PC-3 (cell line): ENCODE results near the gene FOXL2NB. TPM values are rescaled to one million over a fixed set of nuclear protein-coding genes. Genes with fewer than 3 reads are reported as not detected.

Experiments
- ATAC-seq: fragments of 200-7000 bp; cut with Tn5 transposase; 2 replicates; pipeline ENCODE4 v1.9.1; 2020; ENCODE audit warnings: mild to moderate bottlenecking, moderate library complexity
- Bru-seq: library from RNA; stranded (reverse); fragments of 400-500 nt; gene quantifications from one replicate; lab custom pipeline; 2021; lab: Mats Ljungman, UMichigan
- BruChase-seq, 2 experiments: library from RNA; stranded (reverse); fragments of 400-500 nt; gene quantifications; one replicate each; lab custom pipeline; 2021; lab: Mats Ljungman, UMichigan
- BruUV-seq: library from RNA; stranded (reverse); fragments of 400-500 nt; replicated peaks from 2 replicates; lab custom pipeline; 2021; lab: Mats Ljungman, UMichigan
- CTCF ChIA-PET: fragments of 300-600 bp; sonication (Branson Sonifier 250); formaldehyde crosslinking; loops from one replicate; lab custom pipeline; 2022; ENCODE audit warnings: antibody characterized with exemption; lab: Charles Lee
- POLR2A ChIA-PET: fragments of 300-600 bp; sonication (Branson Sonifier 250); formaldehyde crosslinking; loops from one replicate; lab custom pipeline; 2022; ENCODE audit warnings: antibody characterized with exemption; ENCODE audit not compliant: unreplicated experiment; lab: Charles Lee
- DNase-seq: peaks from one replicate; pipeline ENCODE4 v3.0.0-alpha.2; 2015
- H2AFZ ChIP-seq: fragments of 300-600 bp; sonication (generic); 2 replicates; pipeline ENCODE4 v1.6.0; 2016; ENCODE audit warnings: antibody characterized with exemption, low read length
- H3F3A ChIP-seq: fragments of 300-600 bp; sonication (generic); one replicate; pipeline ENCODE4 v1.6.0; 2017; ENCODE audit warnings: antibody characterized with exemption, low read length, control low read depth, mild to moderate bottlenecking; ENCODE audit not compliant: unreplicated experiment
- H3K27ac ChIP-seq: fragments of 300-600 bp; sonication (generic); 2 replicates; pipeline ENCODE4 v1.5.1; 2016; ENCODE audit warnings: mild to moderate bottlenecking, low read length
- H3K27me3 ChIP-seq: fragments of 300-600 bp; sonication (generic); 2 replicates; pipeline ENCODE4 v1.6.1; 2016; ENCODE audit warnings: low read length, mixed read lengths
- H3K36me3 ChIP-seq: fragments of 300-600 bp; sonication (generic); 2 replicates; pipeline ENCODE4 v1.6.1; 2016; ENCODE audit warnings: low read depth, mixed run types, low read length, mixed read lengths
- H3K4me1 ChIP-seq: fragments of 300-600 bp; sonication (generic); 2 replicates; pipeline ENCODE4 v1.5.1; 2016; ENCODE audit warnings: low read length; ENCODE audit not compliant: insufficient read depth
- H3K4me2 ChIP-seq: fragments of 300-600 bp; sonication (generic); 2 replicates; pipeline ENCODE4 v1.6.0; 2016; ENCODE audit warnings: low read length
- H3K4me3 ChIP-seq: fragments of 300-600 bp; sonication (generic); 2 replicates; pipeline ENCODE4 v1.5.1; 2016; ENCODE audit warnings: mild to moderate bottlenecking, low read length, mixed read lengths
- H3K79me2 ChIP-seq: fragments of 300-600 bp; sonication (generic); 2 replicates; pipeline ENCODE4 v1.6.1; 2017; ENCODE audit warnings: low read length, mixed read lengths
- H3K9ac ChIP-seq: fragments of 300-600 bp; sonication (generic); 2 replicates; pipeline ENCODE4 v1.6.0; 2016; ENCODE audit warnings: mild to moderate bottlenecking, low read length
- H3K9me2 ChIP-seq: fragments of 300-600 bp; sonication (generic); replicated peaks from 2 replicates; pipeline ENCODE4 v1.6.1; 2016; ENCODE audit warnings: mixed run types, low read length, mixed read lengths
- H3K9me3 ChIP-seq: fragments of 300-600 bp; sonication (generic); 2 replicates; pipeline ENCODE4 v1.6.1; 2016; ENCODE audit warnings: low read length, mixed read lengths
- H4K20me1 ChIP-seq: fragments of 300-600 bp; sonication (generic); 2 replicates; pipeline ENCODE4 v1.6.1; 2016; ENCODE audit warnings: low read length, mixed read lengths
- EZH2 ChIP-seq: fragments of 300-600 bp; sonication (generic); IDR thresholded peaks from one replicate; pipeline ENCODE4 v1.6.1; 2017; ENCODE audit warnings: antibody characterized with exemption, mild to moderate bottlenecking, low read length; ENCODE audit not compliant: unreplicated experiment
- EZH2phosphoT487 ChIP-seq: fragments of 300-600 bp; sonication (generic); IDR thresholded peaks from 2 replicates; pipeline ENCODE4 v1.6.1; 2018; ENCODE audit warnings: mild to moderate bottlenecking, antibody characterized with exemption, low read length, borderline replicate concordance
- intact Hi-C: fragments of 100-400 bp; cut with micrococcal nuclease; formaldehyde crosslinking; loops from 2 replicates; pipeline ENCODE4 v1.9.0; 2023
- long read RNA-seq: library from polyadenylated mRNA; unstranded; transcript quantifications from one replicate; pipeline ENCODE4 v2.0.0, GENCODE V29; 2021; ENCODE audit not compliant: unreplicated experiment
- total RNA-seq: library from RNA; depleted of rRNA; stranded (reverse); fragments of >200 nt; gene quantifications from 2 replicates; pipeline ENCODE4 v1.2.3, GENCODE V29; 2014; rRNA removed
- TF ChIP-seq, protein P1 (sequence below): fragments of 300-600 bp; sonication (generic); conservative IDR thresholded peaks from 2 replicates; pipeline ENCODE4 v1.5.1; 2017; ENCODE audit warnings: antibody characterized with exemption, low read depth, mild to moderate bottlenecking, low read length

Gene FOXL2NB
- total RNA-seq (0.17 TPM in 1 of 2 replicates, not detected in the other), Bru-seq, nascent RNA (percentile 10 among the genes with signal in this experiment), BruChase-seq, experiment 1, labeled RNA remaining after a 6-hour chase (not detected), BruChase-seq, experiment 2, labeled RNA remaining after a 2-hour chase (percentile 9 among the genes with signal in this experiment)
- long read RNA-seq = 0 reads

DNA sequence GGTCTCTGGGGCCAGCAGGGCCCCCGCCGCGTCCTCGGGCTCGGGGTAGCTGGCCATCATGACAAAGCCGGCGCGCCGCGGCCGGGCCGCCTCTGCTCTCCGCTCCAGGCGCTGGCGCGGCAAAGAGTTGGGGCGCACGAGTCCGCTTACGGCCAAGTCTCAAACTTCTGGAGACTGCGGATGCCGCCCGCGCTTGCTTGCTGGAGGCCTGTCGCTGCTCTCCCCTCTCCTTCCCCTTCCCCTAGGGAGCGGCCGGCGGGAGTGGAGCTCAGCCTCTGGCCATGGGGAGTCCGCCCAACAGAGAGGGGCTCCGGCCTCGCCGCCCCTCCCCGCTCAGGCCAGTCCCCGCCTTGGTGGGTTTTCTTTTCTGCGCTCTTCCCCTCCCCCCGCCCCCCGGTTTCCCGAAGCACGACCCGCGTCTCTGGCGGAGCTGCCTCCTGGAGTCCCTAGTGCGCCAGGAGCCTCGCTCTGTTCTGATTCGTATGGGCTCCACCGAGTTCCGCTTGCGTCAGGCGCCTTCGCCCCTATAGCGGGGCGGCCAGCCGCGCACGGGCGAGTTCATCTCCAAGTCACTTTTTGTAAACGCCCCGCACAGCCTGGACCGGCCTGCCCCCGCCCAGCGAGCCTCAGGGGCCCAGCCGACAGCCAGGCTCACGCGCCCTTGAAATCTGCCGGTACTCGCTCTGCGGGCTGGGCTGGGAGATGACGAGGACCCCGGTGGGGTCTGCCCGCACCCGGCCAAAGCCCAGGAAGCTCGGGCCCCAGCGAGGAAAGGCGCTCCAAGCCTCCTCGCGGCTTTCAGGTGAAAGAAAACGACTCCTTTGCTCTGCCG lies at the start of gene FOXL2NB, which contains the start of gene FOXL2:
Gene FOXL2NB (plus strand): TSS at position 555 of the 832 bp plus-strand sequence. CDS start 148 bp downstream, at position 703.
Gene FOXL2 (minus strand): TSS at position 475 of the 832 bp plus-strand sequence. CDS start 415 bp downstream, at position 60.
- no peak within 1 kb of the TSS for H3K4me3 ChIP-seq
- no peaks in the 10 kb centered on the region for H3K79me2 ChIP-seq
- H3K4me2 ChIP-seq = 0 out of 2 replicates have a peak within 1 kb of the TSS, but pooled peaks have one; percentile 39
- no peaks in the 10 kb centered on the region for H3K36me3 ChIP-seq
- POLR2A ChIA-PET = no interaction called here
- H3K9ac ChIP-seq = no peak within 1 kb of the TSS
- no peak for DNase-seq
- no peaks in the 10 kb centered on the region for H3K9me3 ChIP-seq
- no peaks in the 10 kb centered on the region for H3K9me2 ChIP-seq
- no peaks in the 10 kb centered on the region for H4K20me1 ChIP-seq
- TF ChIP-seq, protein P1, sequence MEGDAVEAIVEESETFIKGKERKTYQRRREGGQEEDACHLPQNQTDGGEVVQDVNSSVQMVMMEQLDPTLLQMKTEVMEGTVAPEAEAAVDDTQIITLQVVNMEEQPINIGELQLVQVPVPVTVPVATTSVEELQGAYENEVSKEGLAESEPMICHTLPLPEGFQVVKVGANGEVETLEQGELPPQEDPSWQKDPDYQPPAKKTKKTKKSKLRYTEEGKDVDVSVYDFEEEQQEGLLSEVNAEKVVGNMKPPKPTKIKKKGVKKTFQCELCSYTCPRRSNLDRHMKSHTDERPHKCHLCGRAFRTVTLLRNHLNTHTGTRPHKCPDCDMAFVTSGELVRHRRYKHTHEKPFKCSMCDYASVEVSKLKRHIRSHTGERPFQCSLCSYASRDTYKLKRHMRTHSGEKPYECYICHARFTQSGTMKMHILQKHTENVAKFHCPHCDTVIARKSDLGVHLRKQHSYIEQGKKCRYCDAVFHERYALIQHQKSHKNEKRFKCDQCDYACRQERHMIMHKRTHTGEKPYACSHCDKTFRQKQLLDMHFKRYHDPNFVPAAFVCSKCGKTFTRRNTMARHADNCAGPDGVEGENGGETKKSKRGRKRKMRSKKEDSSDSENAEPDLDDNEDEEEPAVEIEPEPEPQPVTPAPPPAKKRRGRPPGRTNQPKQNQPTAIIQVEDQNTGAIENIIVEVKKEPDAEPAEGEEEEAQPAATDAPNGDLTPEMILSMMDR = no peak
- no peak for TF ChIP-seq EZH2phosphoT487
- TF ChIP-seq EZH2 = no peak
- intact Hi-C loops = loop anchor here (10.0 kb wide), 1 partner anchor 268 kb away; no protein-coding TSS in a partner anchor
- 0 out of 2 replicates have a peak within 1 kb of the TSS, but pooled peaks have one; percentile 30 for H2AFZ ChIP-seq
- H3K27ac ChIP-seq = no peak within 1 kb of the TSS
- H3F3A ChIP-seq = no peaks in the 10 kb centered on the region
- no TSS peak for BruUV-seq
- no peaks in the 10 kb centered on the region for H3K4me1 ChIP-seq
- CTCF ChIA-PET = no interaction called here
- ATAC-seq = no peak
- no peaks in the 10 kb centered on the region for H3K27me3 ChIP-seq

DNA sequence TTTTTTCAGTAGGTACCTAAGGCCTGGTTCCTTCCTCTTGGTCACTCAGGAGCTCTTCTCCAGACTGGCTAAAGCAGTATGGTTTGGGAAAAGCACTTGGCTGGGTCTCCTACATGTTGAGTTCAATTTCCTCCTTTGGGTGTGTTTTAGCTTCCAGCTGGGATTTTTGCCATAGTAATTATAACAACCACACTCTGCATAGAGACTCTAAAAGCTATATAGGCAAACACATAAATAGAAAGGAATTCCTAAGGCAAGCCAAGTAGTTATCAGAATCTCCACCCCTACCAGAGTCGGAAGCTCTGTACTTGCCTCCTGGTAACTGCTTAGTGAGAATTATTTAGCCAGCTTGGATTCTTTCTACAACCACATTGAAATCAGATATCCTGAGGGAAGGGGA lies 48.7 kb upstream of the FOXL2NB start:
- H4K20me1 ChIP-seq = no peaks in the 10 kb centered on the region
- no peaks in the 10 kb centered on the region for H3K4me1 ChIP-seq
- intact Hi-C loops = loop anchor here (1.0 kb wide), 1 partner anchor 13 kb away; no protein-coding TSS in a partner anchor
- POLR2A ChIA-PET = interaction anchor here (0.6 kb wide), 1 partner anchor 38 kb away, joined by 3 read pairs; no protein-coding TSS in a partner anchor
- no peaks in the 10 kb centered on the region for H3K27me3 ChIP-seq
- peak; percentile 91 for ATAC-seq
- DNase-seq = no peak
- CTCF ChIA-PET = interaction anchor here (1.9 kb wide), 1 partner anchor 17 kb away, joined by 11 read pairs; no protein-coding TSS in a partner anchor
- TF ChIP-seq EZH2 (no peak), EZH2phosphoT487 (no peak)
- TF ChIP-seq, protein P1 = no peak
- H3F3A ChIP-seq = no peaks in the 10 kb centered on the region
- no peak overlapping the region for H2AFZ ChIP-seq
- H3K36me3 ChIP-seq = no peaks in the 10 kb centered on the region
- H3K9ac ChIP-seq = no peak overlapping the region
- H3K4me3 ChIP-seq = no peak overlapping the region
- H3K79me2 ChIP-seq = no peaks in the 10 kb centered on the region
- no peaks in the 10 kb centered on the region for H3K9me2 ChIP-seq
- H3K27ac ChIP-seq = no peak overlapping the region
- BruUV-seq = no TSS peak
- no peaks in the 10 kb centered on the region for H3K9me3 ChIP-seq
- H3K4me2 ChIP-seq = no peak overlapping the region
